ENCODE data around the gene MX1. TPM values are rescaled to one million over a fixed set of nuclear protein-coding genes. Genes with fewer than 3 reads are reported as not detected.

Gene MX1, protein sequence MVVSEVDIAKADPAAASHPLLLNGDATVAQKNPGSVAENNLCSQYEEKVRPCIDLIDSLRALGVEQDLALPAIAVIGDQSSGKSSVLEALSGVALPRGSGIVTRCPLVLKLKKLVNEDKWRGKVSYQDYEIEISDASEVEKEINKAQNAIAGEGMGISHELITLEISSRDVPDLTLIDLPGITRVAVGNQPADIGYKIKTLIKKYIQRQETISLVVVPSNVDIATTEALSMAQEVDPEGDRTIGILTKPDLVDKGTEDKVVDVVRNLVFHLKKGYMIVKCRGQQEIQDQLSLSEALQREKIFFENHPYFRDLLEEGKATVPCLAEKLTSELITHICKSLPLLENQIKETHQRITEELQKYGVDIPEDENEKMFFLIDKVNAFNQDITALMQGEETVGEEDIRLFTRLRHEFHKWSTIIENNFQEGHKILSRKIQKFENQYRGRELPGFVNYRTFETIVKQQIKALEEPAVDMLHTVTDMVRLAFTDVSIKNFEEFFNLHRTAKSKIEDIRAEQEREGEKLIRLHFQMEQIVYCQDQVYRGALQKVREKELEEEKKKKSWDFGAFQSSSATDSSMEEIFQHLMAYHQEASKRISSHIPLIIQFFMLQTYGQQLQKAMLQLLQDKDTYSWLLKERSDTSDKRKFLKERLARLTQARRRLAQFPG
- 100 to 1,000 TPM; 160 to 163 TPM for total RNA-seq

DNA sequence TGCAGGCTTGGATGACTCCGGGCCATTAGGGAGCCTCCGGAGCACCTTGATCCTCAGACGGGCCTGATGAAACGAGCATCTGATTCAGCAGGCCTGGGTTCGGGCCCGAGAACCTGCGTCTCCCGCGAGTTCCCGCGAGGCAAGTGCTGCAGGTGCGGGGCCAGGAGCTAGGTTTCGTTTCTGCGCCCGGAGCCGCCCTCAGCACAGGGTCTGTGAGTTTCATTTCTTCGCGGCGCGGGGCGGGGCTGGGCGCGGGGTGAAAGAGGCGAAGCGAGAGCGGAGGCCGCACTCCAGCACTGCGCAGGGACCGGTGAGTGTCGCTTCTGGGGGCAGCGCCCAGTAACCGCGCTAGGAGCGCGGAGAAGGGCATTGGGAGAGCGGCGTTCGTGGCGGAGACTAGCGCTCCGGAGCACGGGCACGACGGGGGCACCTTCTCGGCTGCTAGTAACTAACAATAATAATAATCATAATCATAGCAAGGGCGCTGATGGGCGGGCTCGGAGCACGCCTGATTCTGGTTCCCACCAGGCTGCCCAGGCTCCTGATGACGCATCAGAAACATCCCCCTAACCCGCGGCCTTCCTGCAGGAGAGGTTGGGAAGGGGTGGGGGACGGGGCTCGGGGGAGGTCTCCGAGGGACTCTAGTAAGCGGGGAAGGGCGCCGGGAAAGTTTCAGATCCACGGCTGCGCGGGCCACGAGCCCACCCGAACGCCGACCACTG is at the start of gene MX1:
TSS of gene MX1 (plus strand) at position 286 of the 722 bp plus-strand sequence. CDS start 5,832 bp downstream, outside the sequence.

DNA sequence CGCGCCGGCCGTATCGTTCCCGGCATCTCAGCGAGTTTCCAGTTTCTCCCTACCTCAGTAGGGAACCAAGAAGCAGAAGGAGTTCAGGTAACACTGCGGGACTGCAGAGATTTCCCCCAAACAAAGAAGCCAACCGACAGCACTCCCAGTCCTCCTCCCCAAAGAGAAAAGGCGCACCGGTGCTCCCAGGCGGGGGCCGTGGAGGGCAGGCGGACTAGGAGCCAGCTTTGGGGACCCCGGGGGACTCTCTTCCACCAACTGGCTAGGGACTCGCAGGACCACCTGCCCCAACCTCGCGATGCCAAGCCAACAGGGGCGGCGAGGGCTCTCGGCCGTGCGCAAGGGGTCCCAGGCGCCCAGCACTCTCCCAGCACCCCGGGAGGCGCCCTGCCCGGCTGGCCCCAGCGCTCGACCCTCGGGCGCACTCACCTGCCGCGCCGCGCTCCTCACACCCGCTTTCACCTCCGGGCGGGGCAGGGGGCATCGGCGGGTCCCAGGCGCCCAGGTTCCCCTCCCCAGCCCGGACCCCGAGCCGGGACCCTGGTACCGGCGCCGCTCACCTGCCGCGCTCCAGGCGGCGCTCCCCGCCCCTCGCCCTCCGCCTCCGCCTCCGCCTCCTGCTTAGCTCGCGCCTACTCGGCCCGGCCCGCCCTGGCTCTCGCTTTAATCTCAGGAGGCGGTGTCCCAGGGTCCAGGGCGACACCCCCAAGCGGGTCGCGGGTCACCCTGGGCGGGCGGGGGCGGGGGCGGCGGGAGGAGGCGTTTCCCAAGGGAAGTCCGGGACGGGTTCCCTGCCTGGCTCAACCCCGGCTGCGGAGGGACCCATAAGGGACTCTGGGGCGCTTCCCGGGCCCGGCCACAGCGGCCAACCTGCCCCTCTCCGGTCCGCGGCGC is 81.7 kb downstream of the MX1 start, which contains the start of gene TMPRSS2:
TSS of gene TMPRSS2 (minus strand) at position 638 of the 894 bp plus-strand sequence. CDS start 10,025 bp downstream, outside the sequence.

Other genes starting within 250 kb of the MX1 start
- not detected for gene FAM3B, start 109.4 kb upstream of the MX1 start, total RNA-seq
- 10 to 100 TPM; 52.9 to 54.4 TPM for gene MX2, start 64.2 kb upstream of the MX1 start, total RNA-seq
- gene TMPRSS2, start 81.9 kb downstream of the MX1 start, total RNA-seq = not detected

All from activated naive CD4-positive, alpha-beta T cell treated with anti-CD3 and anti-CD28 coated beads, Interleukin-2, amount 10 ng/mL, durations not matched to agents 5 hours and 36 hours (primary cell).